Medulla oblongata (tissue), 1 donor: ENCODE data around the gene CFL1.
"Not testable (repeated sequence)": the region's sequence is repeated elsewhere in the genome, so short reads cannot be mapped to it uniquely, and the experiment has no call there.

ENCODE experiments used
- DNase-seq: peaks from one replicate; pipeline ENCODE4 v3.0.0-alpha.2; 2015; ENCODE audit errors: extremely low spot score

CFL1 gene

DNA sequence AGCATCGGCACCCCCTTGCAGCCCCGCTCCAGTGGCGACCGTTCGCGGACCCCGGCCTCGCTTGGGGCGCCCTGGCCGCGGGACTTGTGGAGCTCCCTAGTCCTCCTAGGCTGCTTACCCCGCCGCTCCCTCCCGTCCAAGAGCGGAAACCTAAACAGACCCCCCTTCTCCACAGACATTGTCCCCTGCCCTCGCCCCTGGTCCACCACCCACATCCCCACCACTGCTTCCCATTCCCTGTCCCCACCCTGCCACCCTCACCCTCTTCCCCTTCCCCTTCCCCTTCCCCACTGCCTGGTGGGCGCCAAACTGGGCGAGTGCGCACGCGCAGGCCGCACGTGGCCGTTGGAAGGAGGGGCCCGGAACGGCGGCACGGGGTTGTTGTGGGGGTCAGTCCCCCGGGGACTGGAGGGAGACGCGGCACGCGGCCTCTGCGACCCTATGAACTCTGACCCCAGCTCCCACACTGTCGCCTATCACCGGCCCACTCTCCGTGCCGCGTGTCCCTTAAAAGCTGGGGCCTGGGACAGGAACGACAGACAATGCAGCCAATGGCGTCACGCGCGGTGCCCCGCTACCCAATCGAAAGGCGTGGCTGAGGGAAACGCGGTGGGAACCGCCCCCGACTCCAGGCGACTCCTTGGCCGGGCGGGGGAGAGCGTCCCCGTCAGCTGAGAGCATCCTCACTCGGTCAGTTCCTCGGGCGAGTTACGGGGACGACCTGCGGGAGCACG is 24.5 kb downstream of the CFL1 start, which contains the start of gene SNX32:
Gene SNX32 (plus strand): TSS at position 667 of the 734 bp plus-strand sequence. CDS start 103 bp downstream, outside the sequence.
- peak; percentile 97 for DNase-seq

DNA sequence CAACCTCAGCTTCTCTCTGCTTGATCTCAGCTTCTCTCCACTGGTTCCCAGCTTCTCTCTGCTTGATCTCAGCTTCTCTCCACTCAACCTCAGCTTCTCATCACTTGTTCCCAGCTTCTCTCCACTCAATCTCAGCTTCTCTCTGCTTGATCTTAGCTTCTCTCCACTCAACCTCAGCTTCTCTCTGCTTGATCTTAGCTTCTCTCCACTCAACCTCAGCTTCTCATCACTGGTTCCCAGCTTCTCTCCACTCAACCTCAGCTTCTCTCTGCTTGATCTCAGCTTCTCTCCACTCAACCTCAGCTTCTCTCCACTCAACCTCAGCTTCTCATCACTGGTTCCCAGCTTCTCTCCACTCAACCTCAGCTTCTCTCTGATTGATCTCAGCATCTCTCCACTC is 25.7 kb downstream of the CFL1 start:
- DNase-seq: not testable (repeated sequence)

DNA sequence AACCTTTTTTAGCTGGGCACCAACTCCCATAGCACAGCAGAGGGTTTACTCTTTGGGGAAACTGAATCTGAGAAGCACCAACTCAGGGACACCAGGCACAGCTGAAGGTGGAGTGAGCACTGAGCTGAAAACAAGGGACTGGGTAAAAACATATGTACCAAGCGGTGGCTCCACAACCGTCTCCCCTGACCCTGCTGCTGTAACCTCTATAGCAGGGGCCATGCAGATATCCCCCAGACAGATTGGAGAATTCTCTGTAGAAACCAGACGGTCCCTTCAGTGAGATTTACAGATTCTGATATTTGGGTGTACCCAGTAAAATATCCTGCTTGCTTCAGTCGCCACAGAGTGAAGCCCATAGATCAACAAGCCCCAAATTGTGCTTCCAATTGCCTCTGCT is 28.5 kb downstream of the CFL1 start:
- no peak for DNase-seq

DNA sequence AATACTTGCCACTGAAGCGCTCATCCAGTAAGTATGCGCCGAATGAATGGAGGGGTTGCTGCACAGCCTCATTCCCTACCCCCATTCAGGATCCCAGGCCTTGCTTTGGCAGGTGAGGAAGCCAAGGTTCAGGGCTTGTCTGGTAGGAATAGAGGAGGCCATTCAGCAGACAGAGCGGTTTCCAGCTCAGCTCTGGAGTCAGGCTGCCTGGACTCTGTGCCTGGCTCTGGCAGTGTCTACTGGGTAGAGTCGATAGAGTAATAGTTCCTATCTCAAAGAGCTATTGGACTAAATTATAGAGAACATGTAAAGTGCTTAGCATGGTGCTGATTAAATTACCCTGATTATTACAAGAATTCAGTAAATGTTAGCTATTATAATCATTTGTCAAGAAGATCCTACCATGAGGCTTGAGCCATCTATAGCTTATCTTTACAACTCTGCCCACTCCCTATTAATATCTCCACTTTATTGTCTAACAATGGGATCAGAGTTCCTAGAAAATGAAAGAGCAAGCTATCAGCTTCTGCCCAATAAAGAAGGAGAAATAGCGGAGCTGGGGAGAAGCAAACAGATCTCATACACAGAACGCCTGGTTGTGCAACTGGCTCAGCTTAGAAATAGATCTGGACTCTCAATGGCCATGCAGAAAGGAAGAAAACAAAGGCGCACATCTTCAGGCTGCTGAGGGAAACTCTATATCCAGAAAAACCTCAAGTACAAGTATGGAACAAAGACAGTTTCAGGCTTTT is 30.8 kb downstream of the CFL1 start:
- DNase-seq: no peak

DNA sequence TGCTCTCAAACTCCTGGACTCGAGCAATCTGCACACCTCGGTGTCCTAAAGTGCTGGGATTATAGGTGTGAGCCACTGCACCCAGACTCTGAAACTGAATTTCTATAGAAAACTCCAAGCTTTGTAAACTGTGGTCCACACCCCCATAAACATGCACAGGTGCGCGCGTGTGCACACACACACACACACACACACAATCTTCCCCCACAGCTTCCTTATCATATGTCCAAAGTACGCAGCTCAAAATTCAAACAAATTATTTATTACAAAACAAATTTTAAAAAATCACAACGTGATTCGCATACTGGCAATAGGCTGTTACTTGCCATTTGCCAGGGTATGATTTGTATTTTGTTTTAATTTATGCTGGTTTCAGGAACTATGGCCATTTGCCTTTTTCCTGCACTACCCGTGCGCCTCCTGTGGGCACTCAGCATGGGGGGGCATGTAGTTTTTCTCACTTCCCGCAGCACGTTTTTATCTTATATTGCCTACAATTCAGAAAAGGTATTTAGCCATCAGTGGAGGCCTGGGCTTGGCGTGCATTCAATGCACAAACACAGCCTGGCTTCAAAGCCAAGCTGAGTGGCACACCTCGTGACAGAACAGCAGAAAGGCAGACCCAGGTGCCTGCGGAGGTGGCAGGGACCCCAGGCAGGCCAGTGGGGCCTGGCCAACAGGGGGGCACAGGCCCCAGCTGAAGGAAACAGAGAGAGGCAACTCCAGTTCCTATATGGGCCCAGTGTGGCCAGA is 35.0 kb downstream of the CFL1 start:
- DNase-seq: no peak

DNA sequence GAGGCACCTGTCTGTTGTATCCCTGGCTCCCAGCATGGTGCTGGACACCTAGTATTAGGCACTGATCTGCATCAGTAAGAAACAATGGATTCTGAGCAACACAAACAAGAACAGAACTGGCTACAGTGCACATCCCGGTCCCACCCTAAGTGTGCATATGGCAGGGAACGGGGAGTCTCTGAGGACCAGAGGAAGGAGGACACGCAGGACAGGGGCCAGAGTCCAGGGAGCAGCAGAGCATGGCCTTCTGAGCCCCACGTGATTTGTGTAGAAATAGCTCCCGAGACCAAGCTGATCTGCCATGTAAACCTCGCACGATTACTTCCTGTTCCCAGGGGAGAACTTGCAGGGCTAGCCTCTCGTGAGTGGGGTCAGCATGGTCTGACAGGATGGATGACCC is 36.9 kb downstream of the CFL1 start:
- DNase-seq: no peak

DNA sequence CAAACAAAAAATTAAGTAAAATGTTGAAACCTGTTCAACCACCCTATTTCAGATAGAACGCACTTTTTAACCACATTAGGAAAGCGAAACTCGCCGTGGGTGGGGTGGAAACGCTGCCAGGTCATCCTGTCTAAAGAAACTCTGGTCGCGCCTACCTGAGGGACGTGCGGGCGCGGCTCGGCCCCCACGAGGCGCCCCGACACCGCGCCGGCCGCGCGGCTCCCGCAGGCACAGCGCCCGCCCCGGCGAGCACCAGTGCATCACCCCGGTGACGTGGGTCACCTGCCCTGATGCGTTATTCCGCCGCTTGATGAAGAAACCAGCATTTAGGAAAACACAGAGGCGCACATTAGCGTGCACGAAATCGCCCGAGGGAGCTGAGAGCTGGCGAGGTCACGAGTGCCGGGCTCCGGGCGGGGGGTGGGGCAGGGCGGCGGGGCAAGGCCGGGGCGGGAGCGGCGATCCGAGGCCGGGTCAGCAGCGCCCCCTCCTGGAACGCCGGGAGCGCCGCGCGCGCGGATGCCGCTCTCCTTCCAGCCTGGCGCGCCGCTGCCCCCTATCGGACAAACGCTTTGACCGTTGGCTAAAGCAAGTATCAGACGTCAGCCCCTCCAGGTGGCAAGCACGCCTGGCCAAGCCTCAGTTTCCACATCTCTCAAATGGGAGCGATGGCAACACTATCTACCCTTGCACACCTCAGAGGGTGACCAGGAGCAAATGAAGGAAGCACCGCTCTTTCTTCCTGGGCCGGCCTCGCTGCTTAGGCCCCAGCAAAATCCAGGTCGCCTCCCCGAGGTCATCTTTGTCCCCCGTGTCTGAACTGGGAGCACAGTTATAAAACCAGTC is 39.9 kb downstream of the CFL1 start:
- DNase-seq: peak; percentile 95

DNA sequence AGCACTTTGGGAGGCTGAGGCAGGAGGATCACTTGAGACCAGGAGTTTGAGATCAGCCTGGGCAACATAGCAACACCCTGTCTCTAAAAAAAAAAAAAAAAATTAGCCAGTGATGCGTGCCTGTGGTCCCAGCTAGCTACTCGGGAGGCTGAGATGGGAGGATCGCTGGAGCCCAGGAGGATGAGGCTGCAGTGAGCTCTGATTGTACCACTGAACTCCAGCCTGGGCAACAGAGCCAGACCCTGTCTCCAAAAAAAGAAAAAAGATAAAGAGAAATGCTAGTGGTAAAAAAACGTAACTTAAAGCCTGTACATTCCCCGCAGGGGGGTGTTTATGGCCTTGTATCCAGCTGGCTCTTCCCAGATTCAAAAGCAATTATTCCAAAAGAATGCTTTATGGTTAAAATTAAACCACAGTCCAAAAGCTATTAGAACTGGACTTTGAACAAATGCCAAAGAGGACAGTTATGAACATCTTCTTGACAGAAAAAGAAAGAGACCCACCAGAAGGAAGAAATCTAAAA is 40.6 kb downstream of the CFL1 start:
- no peak for DNase-seq

DNA sequence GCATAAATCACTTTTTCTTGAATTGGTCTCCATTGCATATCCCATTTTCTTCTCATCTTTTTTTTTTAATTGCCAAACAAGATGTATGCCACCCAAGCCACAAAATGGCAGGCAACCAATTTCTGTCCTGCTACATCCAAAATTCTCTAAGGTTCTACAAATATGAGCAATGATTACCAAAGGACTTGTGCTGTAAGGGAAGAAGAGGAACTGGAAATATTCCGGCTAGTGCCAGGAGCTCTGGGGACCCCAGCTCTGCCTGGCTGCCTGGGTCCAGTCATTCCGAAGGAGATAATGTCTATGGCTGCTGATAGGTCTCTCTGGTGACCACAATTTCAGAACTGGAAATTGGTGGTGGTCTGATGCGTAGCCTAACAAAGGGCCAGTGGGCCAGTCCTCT is 41.3 kb downstream of the CFL1 start:
- DNase-seq: no peak

DNA sequence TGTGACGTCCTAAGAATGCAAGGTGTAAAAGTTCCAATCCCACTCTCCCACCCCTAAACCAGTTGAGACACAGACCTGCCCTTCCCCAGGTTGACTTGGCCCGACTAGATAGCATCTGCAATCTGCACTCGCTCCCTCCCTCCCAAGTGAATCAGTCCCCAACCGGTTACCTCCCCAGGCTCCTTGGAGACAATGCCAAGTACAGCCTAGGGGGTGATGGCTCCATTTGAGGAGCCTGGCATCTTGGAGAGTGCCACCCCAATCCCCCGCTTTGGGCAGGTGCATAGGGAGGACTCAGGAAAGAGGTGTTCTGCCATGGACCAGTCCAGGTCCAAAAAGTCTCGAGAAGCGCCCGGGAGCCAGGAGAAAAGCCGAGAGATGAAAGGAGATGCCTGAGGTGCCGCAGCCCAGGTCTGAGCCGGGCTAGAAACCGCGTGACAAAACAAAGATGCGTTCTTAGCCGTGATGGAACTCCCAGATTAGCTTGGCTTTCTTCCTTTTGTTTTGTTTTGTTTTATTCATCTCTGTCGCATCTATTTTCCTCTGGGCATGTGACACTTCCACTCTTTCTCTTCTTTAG is 42.9 kb downstream of the CFL1 start:
- no peak for DNase-seq

DNA sequence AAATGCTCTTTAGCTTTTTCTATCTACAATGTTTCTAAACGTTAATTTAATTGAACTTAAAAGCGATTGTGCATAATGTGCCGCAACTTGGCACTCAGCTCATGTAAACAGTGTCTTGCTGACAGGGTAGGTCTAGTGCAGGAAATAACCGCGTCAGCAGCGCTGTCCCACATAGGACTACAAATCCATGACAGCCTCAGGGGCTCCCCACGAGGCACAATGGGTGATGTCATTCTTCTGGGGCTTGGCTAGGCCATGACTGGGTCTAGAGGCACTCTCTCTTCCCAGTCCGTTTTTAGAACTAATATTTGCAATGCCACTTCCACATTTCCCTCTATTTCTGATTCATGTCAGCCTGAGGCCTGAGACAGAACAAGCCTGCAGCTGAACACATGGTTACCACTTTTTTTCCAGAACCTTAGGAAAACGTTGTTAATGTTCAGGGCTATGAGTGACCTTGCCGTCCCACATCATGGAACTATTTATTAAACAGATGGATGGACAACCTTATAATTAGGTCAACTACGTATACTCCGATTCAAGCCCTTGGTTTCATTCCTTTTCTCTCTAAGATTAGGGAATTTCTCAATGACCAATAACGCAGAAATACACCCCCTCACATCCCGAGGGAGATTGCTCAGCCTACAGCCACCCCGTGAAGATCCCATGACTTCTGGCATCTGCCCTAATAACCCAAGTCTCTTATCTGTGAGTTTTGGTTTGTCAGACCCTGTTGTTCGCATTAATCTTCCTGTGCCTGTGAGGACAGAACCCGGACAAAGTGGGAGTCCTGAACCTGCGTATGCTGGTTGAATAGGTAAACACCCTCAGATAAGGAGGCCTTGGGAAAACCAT is 43.6 kb downstream of the CFL1 start:
- DNase-seq: peak; percentile 56

DNA sequence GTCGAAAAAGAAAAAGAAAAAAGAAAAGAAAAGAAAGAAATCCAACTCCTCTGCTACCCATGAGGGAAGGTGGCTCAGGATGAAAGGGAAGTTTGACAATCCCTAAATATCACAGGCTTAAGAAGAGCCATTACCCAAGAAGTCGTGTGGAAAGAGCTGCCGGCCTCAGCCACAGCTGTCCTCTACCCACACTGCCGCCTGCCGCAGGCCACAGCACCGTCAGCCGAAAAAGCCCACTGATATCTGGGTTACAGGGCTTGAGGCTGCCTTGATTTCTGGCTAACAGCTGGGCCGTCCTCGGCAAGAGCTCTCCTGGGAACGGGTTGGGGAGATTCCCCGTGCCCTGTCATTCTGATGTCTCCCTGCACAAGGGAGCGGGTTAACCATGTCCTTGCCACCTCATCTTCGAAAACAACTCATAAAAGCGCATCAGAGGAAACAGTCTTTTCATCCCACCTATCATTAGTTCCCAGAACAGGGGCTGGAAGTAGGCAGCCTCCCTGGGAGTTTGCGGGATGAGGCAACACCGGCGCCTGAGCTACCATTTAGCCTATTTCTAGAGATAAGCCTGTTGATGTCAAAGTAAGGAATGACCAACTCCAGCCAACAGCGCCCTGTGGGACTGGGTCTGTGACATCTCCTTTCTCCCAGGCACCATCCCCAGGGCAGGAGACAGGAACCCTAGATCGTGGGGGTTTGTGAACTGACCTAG is 46.1 kb downstream of the CFL1 start:
- DNase-seq: no peak

DNA sequence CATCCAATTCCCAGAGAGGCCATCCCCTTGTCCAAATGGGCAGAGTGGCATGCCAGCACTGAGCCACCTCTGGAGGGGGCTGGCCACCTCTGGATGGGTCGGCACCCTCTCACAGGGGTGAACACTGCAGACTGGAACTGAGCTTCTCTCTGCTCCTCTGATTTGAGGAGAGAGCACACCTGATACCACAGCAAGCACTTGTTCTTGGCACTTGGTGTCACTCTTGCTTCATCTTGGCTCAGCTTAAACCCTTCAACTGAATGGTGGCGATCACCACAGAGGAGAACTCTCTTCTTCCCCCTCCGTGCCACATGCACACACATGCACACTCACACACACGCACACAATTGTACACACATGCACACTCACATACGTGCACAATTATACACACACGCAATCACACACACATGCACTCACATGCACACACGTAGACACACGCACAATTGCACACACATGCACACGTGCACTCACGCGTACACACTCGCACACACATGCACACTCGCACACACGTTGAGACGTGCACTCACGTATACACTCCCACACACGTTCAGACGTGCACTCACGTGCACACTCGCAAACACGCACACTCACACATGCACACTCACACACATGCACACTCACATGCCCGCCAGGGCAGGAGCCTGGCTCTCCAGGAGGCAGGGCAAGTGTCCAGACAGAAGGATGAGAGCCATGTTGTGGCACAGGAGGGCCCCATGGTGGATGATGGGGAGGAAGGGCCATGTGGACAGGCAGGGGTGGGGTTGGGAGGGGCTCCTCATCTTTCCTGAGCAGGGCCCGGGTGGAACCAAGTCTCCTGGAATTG is 47.7 kb downstream of the CFL1 start:
- DNase-seq: no peak

DNA sequence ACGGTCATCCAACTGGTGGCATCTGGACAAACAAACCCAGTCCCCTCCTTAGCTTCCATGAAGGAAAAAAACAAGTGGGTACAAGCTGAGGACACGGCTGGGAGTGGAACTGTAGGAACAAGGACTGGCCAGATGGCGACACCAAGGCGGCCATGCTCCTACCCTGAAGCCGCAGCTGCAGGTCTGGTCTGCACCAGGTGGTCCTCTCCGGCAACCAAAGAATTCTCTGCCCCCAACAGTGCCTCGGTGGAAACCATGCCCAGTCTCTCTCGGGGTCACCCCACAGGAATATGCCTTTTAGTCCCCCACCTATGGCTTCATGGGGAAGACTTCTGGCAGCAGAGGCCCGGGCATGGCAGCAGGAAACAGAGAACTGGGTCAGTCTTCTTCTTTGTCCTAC is 48.5 kb downstream of the CFL1 start:
- DNase-seq: no peak

DNA sequence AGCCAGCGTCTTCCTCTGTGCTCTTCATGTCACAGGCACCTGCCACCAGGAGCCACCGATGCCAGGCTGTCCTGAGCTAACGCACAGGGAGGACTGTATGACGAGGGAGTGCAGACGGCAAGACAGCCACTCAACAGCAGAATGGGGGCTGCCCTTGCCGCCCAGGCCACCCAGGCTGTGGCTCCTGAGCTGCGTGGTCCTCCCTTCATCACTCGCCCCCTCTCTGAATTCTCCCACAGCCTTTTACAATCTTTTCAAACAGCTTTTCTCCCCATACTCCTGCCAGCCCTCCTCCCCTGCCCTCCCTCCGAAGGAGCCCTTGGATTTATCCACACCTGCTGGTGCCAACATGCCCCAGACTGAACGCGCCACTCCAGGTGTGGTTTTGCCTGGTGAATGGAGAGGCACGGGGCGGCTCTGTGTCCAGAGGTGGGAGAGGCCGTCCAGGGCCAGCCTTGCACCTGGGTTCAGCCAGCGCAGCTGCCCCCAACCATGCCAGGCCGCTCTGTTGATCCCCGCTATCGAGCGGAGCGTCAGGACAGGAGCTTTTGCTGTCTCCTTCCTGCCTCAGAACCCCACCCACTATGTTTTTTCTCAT is 49.1 kb downstream of the CFL1 start:
- no peak for DNase-seq

DNA sequence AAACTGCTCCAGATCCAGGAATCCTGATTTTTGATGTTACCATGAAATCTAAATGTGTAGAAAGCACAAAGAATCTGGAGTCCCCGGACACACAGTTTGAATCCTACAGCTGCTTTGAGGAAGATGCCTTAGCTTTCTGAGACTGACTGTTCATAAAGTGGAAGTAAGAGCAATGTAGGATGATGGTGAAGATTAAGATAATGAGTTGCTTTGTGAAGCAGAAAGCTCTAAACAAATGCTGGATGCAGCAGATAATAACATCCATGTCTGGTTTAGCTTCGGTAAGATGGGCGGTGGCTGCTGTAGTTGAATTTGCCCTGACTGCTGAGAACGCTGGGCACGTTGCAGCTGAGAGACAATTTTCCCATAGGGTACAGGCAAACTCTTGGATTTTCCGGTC is 51.0 kb downstream of the CFL1 start:
- no peak for DNase-seq
